NCI-H526 treated with DMSO at 0.1 percent for 48 hours (cell line): ENCODE measurements around the gene BACE2.
"Not testable (repeated sequence)": the region's sequence is repeated elsewhere in the genome, so short reads cannot be mapped to it uniquely, and the experiment has no call there.

Experiments
- DNase-seq: peaks from one replicate; lab custom pipeline; 2025; lab: John Stamatoyannopoulos, UW

Gene BACE2

DNA sequence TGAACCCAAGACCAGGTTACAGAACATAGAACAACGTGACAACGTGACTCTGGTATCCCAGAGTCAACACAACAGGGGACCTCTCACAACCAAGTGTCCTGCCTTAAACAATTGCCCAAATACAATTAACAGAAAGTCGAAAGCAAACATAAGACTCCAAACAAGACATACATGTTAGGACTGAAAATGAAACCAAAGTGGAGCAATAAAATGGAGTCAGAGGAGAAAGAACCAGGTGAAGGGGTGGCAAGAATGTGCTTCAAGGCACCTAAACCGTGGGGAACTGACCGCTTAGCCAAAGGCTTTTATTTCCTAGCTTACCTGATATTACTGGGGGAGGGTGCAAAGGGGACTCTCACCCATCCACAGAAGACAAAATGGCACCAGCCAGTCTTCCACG lies 17.8 kb downstream of the BACE2 start:
- no peak for DNase-seq

- peak; percentile 24 for DNase-seq
Measured at GRCh38 chr21:41186755-41187536, 19.0 kb downstream of the BACE2 start.

- DNase-seq, result no peak
Measured at GRCh38 chr21:41187537-41188025, 19.6 kb downstream of the BACE2 start.

DNA sequence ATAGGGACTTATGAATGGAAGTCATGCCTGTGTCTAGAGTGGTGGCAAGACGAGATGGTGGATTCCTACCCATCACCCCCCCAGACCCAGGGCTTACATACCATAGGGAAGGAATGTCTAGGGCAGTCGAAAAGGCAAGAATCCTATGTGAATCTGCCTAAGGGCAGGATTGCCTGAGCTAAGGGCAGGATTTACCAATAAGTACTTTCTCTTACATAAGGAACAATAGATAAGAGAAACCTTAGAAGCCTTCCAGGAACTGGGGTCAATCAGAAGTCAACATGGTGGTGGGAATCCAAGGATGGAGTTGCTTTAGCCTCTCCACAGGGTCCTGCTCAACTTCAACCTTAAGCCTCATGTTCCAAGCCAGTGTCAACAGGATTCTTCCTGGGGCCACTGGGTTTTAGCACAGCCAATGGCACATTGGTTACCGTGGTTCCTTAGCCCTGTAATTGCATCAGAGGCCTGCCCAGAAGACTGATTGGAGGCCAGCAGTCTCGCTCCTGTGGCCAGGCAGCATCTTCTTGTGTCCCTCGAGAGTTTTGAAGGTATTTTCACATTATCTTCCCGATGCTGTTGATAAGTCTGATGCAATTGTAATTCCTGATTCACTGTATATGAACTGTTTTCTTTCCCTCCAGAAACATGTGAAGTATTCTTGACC lies 20.7 kb downstream of the BACE2 start:
- DNase-seq, result no peak

DNA sequence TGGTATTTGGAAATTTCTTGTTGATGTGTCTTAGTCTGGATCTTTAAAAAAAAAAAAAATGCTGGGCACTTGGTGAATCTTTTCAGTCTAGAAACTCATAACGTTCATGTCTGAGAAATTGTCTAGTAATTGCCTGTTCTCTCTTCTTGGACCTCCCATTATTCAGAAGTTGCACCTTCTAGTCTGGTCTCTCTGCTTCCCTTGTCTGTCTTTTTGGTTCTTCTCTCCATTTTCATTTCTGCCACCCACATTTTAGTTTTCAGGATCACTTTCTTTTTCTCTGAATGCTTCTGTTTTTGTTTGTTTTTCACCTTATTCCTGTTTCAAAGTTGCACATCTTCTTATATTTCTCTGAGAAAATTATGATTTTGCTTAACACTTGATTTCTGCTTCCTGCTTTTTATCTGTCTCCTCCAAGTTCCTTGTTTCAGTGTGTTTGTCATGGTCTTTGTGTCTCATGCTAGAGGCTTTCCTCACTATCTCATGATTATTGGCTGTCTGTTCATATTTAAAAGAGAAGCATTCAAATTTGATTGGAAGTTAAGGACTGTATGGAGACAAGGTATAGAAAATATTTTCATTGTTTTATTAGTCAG lies 21.3 kb downstream of the BACE2 start:
- DNase-seq, result no peak

- DNase-seq, result not testable (repeated sequence)
Measured at GRCh38 chr21:41192552-41192951, 24.6 kb downstream of the BACE2 start.

GRCh38 chr21:41195311-41195710 lies 27.4 kb downstream of the BACE2 start:
- DNase-seq, result no peak

DNA sequence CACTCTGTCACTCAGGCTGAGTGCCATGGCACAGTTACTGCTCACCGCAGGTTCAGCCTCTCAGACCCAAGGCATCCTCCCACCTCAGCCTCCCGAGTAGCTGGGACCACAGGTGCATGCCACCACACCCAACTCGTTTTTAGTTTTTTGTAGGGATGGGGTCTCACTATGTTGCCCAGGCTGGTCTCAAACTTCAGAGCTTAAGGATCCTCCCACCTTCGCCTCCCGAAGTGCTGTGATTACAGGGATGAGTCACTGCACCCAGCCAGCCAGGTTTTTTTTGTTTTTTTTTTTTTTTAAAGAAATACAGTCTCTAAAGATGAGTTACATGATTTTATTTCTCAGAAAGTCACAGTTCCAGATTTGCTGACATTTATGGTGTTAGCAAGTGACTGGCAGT lies 29.0 kb downstream of the BACE2 start:
- no peak for DNase-seq

- DNase-seq, result no peak
Measured at GRCh38 chr21:41197582-41197981, 29.6 kb downstream of the BACE2 start.

GRCh38 chr21:41198647-41199046 lies 30.7 kb downstream of the BACE2 start:
- not testable (repeated sequence) for DNase-seq

- no peak for DNase-seq
Measured at GRCh38 chr21:41199123-41199522, 31.2 kb downstream of the BACE2 start.

- DNase-seq, result no peak
Measured at GRCh38 chr21:41199588-41199987, 31.6 kb downstream of the BACE2 start.

DNA sequence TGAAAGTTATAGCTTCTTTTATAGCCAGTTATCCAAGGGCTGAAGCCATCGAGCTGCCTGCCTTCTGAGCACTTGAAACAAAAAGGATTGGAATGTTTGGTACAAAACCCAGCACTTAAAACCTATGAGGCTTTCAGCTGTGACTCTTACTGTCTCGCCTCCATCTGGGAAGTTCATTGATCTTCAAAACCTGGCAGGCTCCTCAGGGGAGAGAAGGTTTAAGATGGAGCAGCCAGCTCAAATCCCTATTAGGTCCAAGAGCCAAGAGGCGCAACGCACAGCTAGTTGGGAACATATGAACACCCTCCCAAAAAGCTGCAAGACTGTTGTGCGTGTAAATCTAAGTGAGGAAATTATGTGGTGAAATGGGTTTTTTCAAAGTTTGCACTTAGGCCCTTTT lies 33.4 kb downstream of the BACE2 start:
- DNase-seq, result no peak

DNA sequence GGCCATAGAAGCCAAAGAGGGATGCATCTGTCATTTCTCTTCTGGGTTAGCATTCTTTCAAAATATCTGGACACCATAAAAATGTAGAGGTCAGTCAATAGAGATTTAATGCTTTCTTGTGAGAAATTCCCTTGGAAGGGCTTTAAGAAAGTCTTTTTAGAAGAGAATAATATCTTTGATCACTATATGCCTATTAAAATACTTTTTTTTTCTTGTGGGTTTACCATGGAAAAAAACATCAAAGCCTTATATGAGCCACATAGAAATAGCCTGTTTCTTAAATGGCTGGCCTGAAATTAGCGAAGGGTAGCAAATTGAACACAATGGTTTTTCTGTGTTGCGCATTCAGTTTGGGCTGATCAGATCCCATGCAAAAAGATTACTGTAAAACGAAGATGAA lies 36.8 kb downstream of the BACE2 start:
- no peak for DNase-seq

GRCh38 chr21:41207401-41208375 lies 39.7 kb downstream of the BACE2 start:
- DNase-seq, result peak; percentile 20

- no peak for DNase-seq
Measured at GRCh38 chr21:41208376-41208763, 40.4 kb downstream of the BACE2 start.

GRCh38 chr21:41209016-41209619 lies 41.2 kb downstream of the BACE2 start:
- no peak for DNase-seq

- peak; percentile 45 for DNase-seq
Measured at GRCh38 chr21:41210426-41211059, 42.6 kb downstream of the BACE2 start.

DNA sequence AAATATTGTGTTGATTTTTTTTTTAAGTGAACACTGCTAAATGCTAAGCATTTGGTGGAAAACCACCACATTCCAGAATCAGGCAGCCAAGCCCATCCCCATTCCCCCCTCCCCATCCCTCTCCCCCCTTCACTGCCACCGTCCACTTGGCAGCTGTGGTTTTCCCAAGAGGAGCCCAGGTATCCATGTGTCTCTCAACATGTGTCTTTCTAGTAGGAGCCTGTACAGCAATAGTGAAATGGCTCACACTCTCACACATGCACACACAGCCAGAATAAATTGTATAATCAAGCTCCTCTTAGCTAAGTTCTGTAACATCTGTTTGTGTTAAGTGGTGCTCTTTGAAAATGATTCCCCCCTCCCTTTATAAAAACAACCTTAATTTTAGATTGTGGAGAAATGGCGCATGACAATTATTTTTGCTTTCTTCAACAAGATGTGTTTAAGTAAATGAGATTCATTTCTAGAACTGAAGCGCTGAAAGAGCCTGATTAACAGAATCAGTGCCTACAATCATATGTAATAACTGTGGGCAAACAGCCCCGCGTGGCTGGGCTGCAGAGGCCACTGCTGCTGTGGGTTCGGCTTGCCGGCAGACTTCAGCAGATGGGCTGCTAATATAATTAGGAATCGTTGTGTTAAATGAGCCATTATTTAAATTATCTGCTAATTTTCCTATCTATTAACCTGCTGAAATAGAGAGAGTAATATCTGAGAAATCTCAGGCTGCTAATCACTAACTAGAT lies 43.3 kb downstream of the BACE2 start:
- DNase-seq, result no peak

- DNase-seq, result no peak
Measured at GRCh38 chr21:41213021-41213420, 45.1 kb downstream of the BACE2 start.
